ENCODE results near the gene ZMYND8. TPM values are rescaled to one million over a fixed set of nuclear protein-coding genes. Genes with fewer than 3 reads are reported as not detected.
"Not testable (repeated sequence)": the region's sequence is repeated elsewhere in the genome, so short reads cannot be mapped to it uniquely, and the experiment has no call there.

Gene ZMYND8
- total RNA-seq, 1 experiment from 2014 or later = 10.2 TPM

- H3K36me3 ChIP-seq = peaks cover 50% of the 10 kb centered on the region
- H3K9me3 ChIP-seq, H3K27me3 ChIP-seq, DNase-seq, H3K4me3 ChIP-seq: not testable (repeated sequence)
These were observed 95.2 kb downstream of the ZMYND8 start for GRCh38 chr20:47261161-47261774.

GRCh38 chr20:47260540-47261126 is 95.9 kb downstream of the ZMYND8 start:
- H3K4me3 ChIP-seq, H3K9me3 ChIP-seq, H3K27me3 ChIP-seq, DNase-seq: not testable (repeated sequence)
- H3K36me3 ChIP-seq = peaks cover 50% of the 10 kb centered on the region

GRCh38 chr20:47258745-47259695 is 97.5 kb downstream of the ZMYND8 start:
- DNase-seq = no peak
- Histone ChIP-seq H3K27me3 (no peaks in the 10 kb centered on the region), H3K9me3 (no peaks in the 10 kb centered on the region), H3K4me3 (no peak overlapping the region), H3K36me3 (peaks cover 52% of the 10 kb centered on the region)

- H3K9me3 ChIP-seq = no peaks in the 10 kb centered on the region
- H3K27me3 ChIP-seq = no peaks in the 10 kb centered on the region
- peaks cover 55% of the 10 kb centered on the region for H3K36me3 ChIP-seq
- DNase-seq = no peak
- no peak overlapping the region for H3K4me3 ChIP-seq
These were observed 98.7 kb downstream of the ZMYND8 start for GRCh38 chr20:47257771-47258170.

- Histone ChIP-seq H3K9me3 (no peaks in the 10 kb centered on the region), H3K27me3 (no peaks in the 10 kb centered on the region), H3K36me3 (peaks cover 50% of the 10 kb centered on the region), H3K4me3 (no peak overlapping the region)
- DNase-seq = no peak
These were observed 99.2 kb downstream of the ZMYND8 start for GRCh38 chr20:47257256-47257655.

GRCh38 chr20:47256668-47257236 is 99.7 kb downstream of the ZMYND8 start:
- peak; percentile 23 for DNase-seq
- H3K4me3 ChIP-seq = no peak overlapping the region

GRCh38 chr20:47253872-47254271 is 102.6 kb downstream of the ZMYND8 start:
- Histone ChIP-seq H3K4me3 (no peak overlapping the region), H3K27me3 (no peaks in the 10 kb centered on the region), H3K9me3 (no peaks in the 10 kb centered on the region), H3K36me3 (peaks cover 46% of the 10 kb centered on the region)
- DNase-seq = no peak

More at GRCh38 chr20:47256668-47257236, 99.7 kb downstream of the ZMYND8 start:
- no peaks in the 10 kb centered on the region for H3K9me3 ChIP-seq
- no peaks in the 10 kb centered on the region for H3K27me3 ChIP-seq
- H3K36me3 ChIP-seq = peaks cover 44% of the 10 kb centered on the region

GRCh38 chr20:47252879-47253307 is 103.6 kb downstream of the ZMYND8 start:
- Histone ChIP-seq H3K36me3 (peaks cover 55% of the 10 kb centered on the region), H3K27me3 (no peaks in the 10 kb centered on the region), H3K9me3 (no peaks in the 10 kb centered on the region), H3K4me3 (no peak overlapping the region)
- DNase-seq = no peak

GRCh38 chr20:47251154-47252020 is 105.1 kb downstream of the ZMYND8 start:
- Histone ChIP-seq H3K36me3 (peaks cover 64% of the 10 kb centered on the region), H3K4me3 (no peak overlapping the region), H3K27me3 (no peaks in the 10 kb centered on the region), H3K9me3 (no peaks in the 10 kb centered on the region)
- DNase-seq = no peak

- peaks cover 69% of the 10 kb centered on the region for H3K36me3 ChIP-seq
- no peaks in the 10 kb centered on the region for H3K9me3 ChIP-seq
- H3K27me3 ChIP-seq = no peaks in the 10 kb centered on the region
- no peak for DNase-seq
- H3K4me3 ChIP-seq = no peak overlapping the region
These were observed 106.1 kb downstream of the ZMYND8 start for GRCh38 chr20:47250360-47250759.

GRCh38 chr20:47249913-47250312 is 106.6 kb downstream of the ZMYND8 start:
- Histone ChIP-seq H3K27me3 (no peaks in the 10 kb centered on the region), H3K9me3 (no peaks in the 10 kb centered on the region), H3K36me3 (peaks cover 70% of the 10 kb centered on the region), H3K4me3 (no peak overlapping the region)
- no peak for DNase-seq

GRCh38 chr20:47248448-47248966 is 108.0 kb downstream of the ZMYND8 start:
- Histone ChIP-seq H3K9me3 (no peaks in the 10 kb centered on the region), H3K36me3 (peaks cover 70% of the 10 kb centered on the region)

GRCh38 chr20:47247972-47248371 is 108.5 kb downstream of the ZMYND8 start:
- Histone ChIP-seq H3K27me3 (no peaks in the 10 kb centered on the region), H3K9me3 (no peaks in the 10 kb centered on the region), H3K36me3 (peaks cover 71% of the 10 kb centered on the region), H3K4me3 (no peak overlapping the region)
- no peak for DNase-seq

More at GRCh38 chr20:47248448-47248966, 108.0 kb downstream of the ZMYND8 start:
- Histone ChIP-seq H3K4me3 (no peak overlapping the region), H3K27me3 (no peaks in the 10 kb centered on the region)
- DNase-seq = no peak

GRCh38 chr20:47246061-47246777 is 110.3 kb downstream of the ZMYND8 start:
- no peaks in the 10 kb centered on the region for H3K27me3 ChIP-seq
- no peak overlapping the region for H3K4me3 ChIP-seq
- DNase-seq = no peak
- H3K36me3 ChIP-seq = peaks cover 75% of the 10 kb centered on the region
- no peaks in the 10 kb centered on the region for H3K9me3 ChIP-seq

GRCh38 chr20:47245166-47245565 is 111.3 kb downstream of the ZMYND8 start:
- DNase-seq, H3K27me3 ChIP-seq, H3K9me3 ChIP-seq, H3K4me3 ChIP-seq: not testable (repeated sequence)
- peaks cover 76% of the 10 kb centered on the region for H3K36me3 ChIP-seq
